Dendritic cell treated with granulocyte-macrophage colony-stimulating factor and Interleukin-4, amounts not matched to agents 40 ng/mL and 50 ng/mL, for 4 days (primary cell): Measurements from ENCODE around the gene KMT2D.
A peak's percentile ranks its signal among the peaks of the same experiment; 100 is the strongest.

Experiments
- H3K27ac Mint-ChIP-seq: one replicate; pipeline ENCODE4 v1.8.0; 2022; ENCODE audit warnings: mild to moderate bottlenecking, mixed read lengths
- H3K27me3 Mint-ChIP-seq: one replicate; pipeline ENCODE4 v1.8.0; 2022; ENCODE audit warnings: mild to moderate bottlenecking, mixed read lengths
- H3K36me3 Mint-ChIP-seq: one replicate; pipeline ENCODE4 v1.8.0; 2022; ENCODE audit warnings: low read depth, mixed read lengths
- H3K4me1 Mint-ChIP-seq: one replicate; pipeline ENCODE4 v1.8.0; 2022; ENCODE audit warnings: low read depth, mixed read lengths
- H3K4me3 Mint-ChIP-seq: one replicate; pipeline ENCODE4 v1.8.0; 2022; ENCODE audit warnings: mild to moderate bottlenecking, moderate library complexity, mixed read lengths
- H3K9me3 Mint-ChIP-seq: one replicate; pipeline ENCODE4 v1.8.0; 2022; ENCODE audit warnings: mixed read lengths
- intact Hi-C: fragments of 100-400 bp; cut with micrococcal nuclease; formaldehyde crosslinking; loops from one replicate; pipeline ENCODE4 v1.15.0; 2022

KMT2D gene

GRCh38 chr12:49030119-49030518 lies 30.5 kb downstream of the KMT2D start:
- Mint-ChIP-seq H3K4me1 (peaks cover 23% of the 10 kb centered on the region), H3K9me3 (no peaks in the 10 kb centered on the region), H3K36me3 (peaks cover 99% of the 10 kb centered on the region), H3K27me3 (no peaks in the 10 kb centered on the region), H3K27ac (no peak overlapping the region), H3K4me3 (no peak overlapping the region)
- intact Hi-C loops = no loop called here

GRCh38 chr12:49028666-49029275 lies 31.8 kb downstream of the KMT2D start:
- no peak overlapping the region for H3K27ac Mint-ChIP-seq
- intact Hi-C loops = no loop called here
- no peak overlapping the region for H3K4me3 Mint-ChIP-seq
- no peaks in the 10 kb centered on the region for H3K27me3 Mint-ChIP-seq
- peaks cover 99% of the 10 kb centered on the region for H3K36me3 Mint-ChIP-seq
- no peaks in the 10 kb centered on the region for H3K9me3 Mint-ChIP-seq
- peaks cover 23% of the 10 kb centered on the region for H3K4me1 Mint-ChIP-seq

- H3K27ac Mint-ChIP-seq = peak overlapping the region; percentile 70
- H3K4me3 Mint-ChIP-seq = no peak overlapping the region
- peaks cover 99% of the 10 kb centered on the region for H3K36me3 Mint-ChIP-seq
- intact Hi-C loops = no loop called here
- peaks cover 23% of the 10 kb centered on the region for H3K4me1 Mint-ChIP-seq
- no peaks in the 10 kb centered on the region for H3K9me3 Mint-ChIP-seq
- H3K27me3 Mint-ChIP-seq = no peaks in the 10 kb centered on the region
Measured at GRCh38 chr12:49027846-49028555, 32.6 kb downstream of the KMT2D start.

- H3K27me3 Mint-ChIP-seq = no peaks in the 10 kb centered on the region
- no peaks in the 10 kb centered on the region for H3K9me3 Mint-ChIP-seq
- H3K4me3 Mint-ChIP-seq = no peak overlapping the region
- peaks cover 99% of the 10 kb centered on the region for H3K36me3 Mint-ChIP-seq
- H3K4me1 Mint-ChIP-seq = peaks cover 23% of the 10 kb centered on the region
- H3K27ac Mint-ChIP-seq = peak overlapping the region; percentile 70
- intact Hi-C loops = no loop called here
Measured at GRCh38 chr12:49026678-49027480, 33.7 kb downstream of the KMT2D start.

- Mint-ChIP-seq H3K36me3 (peaks cover 99% of the 10 kb centered on the region), H3K9me3 (no peaks in the 10 kb centered on the region), H3K4me3 (no peak overlapping the region), H3K4me1 (peaks cover 17% of the 10 kb centered on the region), H3K27ac (no peak overlapping the region), H3K27me3 (no peaks in the 10 kb centered on the region)
- intact Hi-C loops = no loop called here
Measured at GRCh38 chr12:49026101-49026500, 34.5 kb downstream of the KMT2D start.

GRCh38 chr12:49025463-49025862 lies 35.1 kb downstream of the KMT2D start:
- Mint-ChIP-seq H3K27ac (no peak overlapping the region), H3K27me3 (no peaks in the 10 kb centered on the region), H3K36me3 (peaks cover 99% of the 10 kb centered on the region), H3K4me3 (no peak overlapping the region), H3K4me1 (peaks cover 18% of the 10 kb centered on the region), H3K9me3 (no peaks in the 10 kb centered on the region)
- intact Hi-C loops = no loop called here

GRCh38 chr12:49024543-49024942 lies 36.1 kb downstream of the KMT2D start:
- Mint-ChIP-seq H3K4me1 (peaks cover 25% of the 10 kb centered on the region), H3K36me3 (peaks cover 92% of the 10 kb centered on the region), H3K27me3 (no peaks in the 10 kb centered on the region), H3K27ac (no peak overlapping the region), H3K4me3 (no peak overlapping the region), H3K9me3 (no peaks in the 10 kb centered on the region)
- intact Hi-C loops = no loop called here

- intact Hi-C loops = no loop called here
- Mint-ChIP-seq H3K4me3 (no peak overlapping the region), H3K36me3 (peaks cover 84% of the 10 kb centered on the region), H3K27ac (no peak overlapping the region), H3K27me3 (no peaks in the 10 kb centered on the region), H3K4me1 (peaks cover 33% of the 10 kb centered on the region), H3K9me3 (no peaks in the 10 kb centered on the region)
Measured at GRCh38 chr12:49023812-49024211, 36.8 kb downstream of the KMT2D start.

GRCh38 chr12:49022558-49023178 lies 37.9 kb downstream of the KMT2D start:
- Mint-ChIP-seq H3K27ac (no peak overlapping the region), H3K4me3 (no peak overlapping the region), H3K9me3 (no peaks in the 10 kb centered on the region), H3K27me3 (no peaks in the 10 kb centered on the region), H3K36me3 (peaks cover 73% of the 10 kb centered on the region), H3K4me1 (peaks cover 23% of the 10 kb centered on the region)
- intact Hi-C loops = no loop called here

GRCh38 chr12:49021292-49021915 lies 39.2 kb downstream of the KMT2D start:
- Mint-ChIP-seq H3K9me3 (no peaks in the 10 kb centered on the region), H3K27me3 (no peaks in the 10 kb centered on the region), H3K36me3 (peaks cover 68% of the 10 kb centered on the region), H3K4me3 (no peak overlapping the region), H3K27ac (peak overlapping the region; percentile 58), H3K4me1 (peaks cover 30% of the 10 kb centered on the region)
- intact Hi-C loops = no loop called here

GRCh38 chr12:49020441-49020840 lies 40.2 kb downstream of the KMT2D start:
- no peaks in the 10 kb centered on the region for H3K27me3 Mint-ChIP-seq
- no peak overlapping the region for H3K4me3 Mint-ChIP-seq
- intact Hi-C loops = no loop called here
- H3K9me3 Mint-ChIP-seq = no peaks in the 10 kb centered on the region
- peaks cover 40% of the 10 kb centered on the region for H3K4me1 Mint-ChIP-seq
- H3K36me3 Mint-ChIP-seq = peaks cover 68% of the 10 kb centered on the region
- peak overlapping the region; percentile 58 for H3K27ac Mint-ChIP-seq

GRCh38 chr12:49019443-49020324 lies 40.9 kb downstream of the KMT2D start:
- peak overlapping the region; percentile 70 for H3K4me3 Mint-ChIP-seq
- H3K4me1 Mint-ChIP-seq = peaks cover 44% of the 10 kb centered on the region
- H3K9me3 Mint-ChIP-seq = no peaks in the 10 kb centered on the region
- peaks cover 64% of the 10 kb centered on the region for H3K36me3 Mint-ChIP-seq
- peak overlapping the region; percentile 99 for H3K27ac Mint-ChIP-seq
- no peaks in the 10 kb centered on the region for H3K27me3 Mint-ChIP-seq
- intact Hi-C loops = loop anchor here (2.0 kb wide), 1 partner anchor 37 kb away; no protein-coding TSS in a partner anchor

- peak overlapping the region; percentile 91 for H3K4me3 Mint-ChIP-seq
- intact Hi-C loops = loop anchor here (2.0 kb wide), 1 partner anchor 38 kb away; no protein-coding TSS in a partner anchor
- H3K9me3 Mint-ChIP-seq = no peaks in the 10 kb centered on the region
- H3K27me3 Mint-ChIP-seq = no peaks in the 10 kb centered on the region
- H3K4me1 Mint-ChIP-seq = peaks cover 44% of the 10 kb centered on the region
- H3K27ac Mint-ChIP-seq = peak overlapping the region; percentile 99
- peaks cover 58% of the 10 kb centered on the region for H3K36me3 Mint-ChIP-seq
Measured at GRCh38 chr12:49019120-49019430, 41.5 kb downstream of the KMT2D start.
